ENCODE data around the gene SHISAL1. TPM values are rescaled to one million over a fixed set of nuclear protein-coding genes. Genes with fewer than 3 reads are reported as not detected.
"Not testable (repeated sequence)": the region's sequence is repeated elsewhere in the genome, so short reads cannot be mapped to it uniquely, and the experiment has no call there.

The SHISAL1 gene
- total RNA-seq, 1 experiment from 2014 or later: 0.29 TPM

- no peak for DNase-seq (ENCODE audit: low read depth)
Observed at GRCh38 chr22:44328762-44329161, 16.0 kb upstream of the SHISAL1 start.

GRCh38 chr22:44328326-44328725 is 15.6 kb upstream of the SHISAL1 start:
- no peak for DNase-seq (ENCODE audit: low read depth)

- DNase-seq (ENCODE audit: low read depth): no peak
Observed at GRCh38 chr22:44326491-44326885, 13.7 kb upstream of the SHISAL1 start.

- DNase-seq (ENCODE audit: low read depth): peak; percentile 32
Observed at GRCh38 chr22:44325718-44326490, 13.2 kb upstream of the SHISAL1 start.

- not testable (repeated sequence) for DNase-seq (ENCODE audit: low read depth)
Observed at GRCh38 chr22:44323140-44323790, 10.5 kb upstream of the SHISAL1 start.

- DNase-seq (ENCODE audit: low read depth): no peak
Observed at GRCh38 chr22:44319685-44320084, 6.9 kb upstream of the SHISAL1 start.

GRCh38 chr22:44318751-44319150 is 6.0 kb upstream of the SHISAL1 start:
- DNase-seq (ENCODE audit: low read depth): no peak

- no peak for DNase-seq (ENCODE audit: low read depth)
Observed at GRCh38 chr22:44317886-44318637, 5.3 kb upstream of the SHISAL1 start.

- DNase-seq (ENCODE audit: low read depth): no peak
Observed at GRCh38 chr22:44317123-44317444, 4.3 kb upstream of the SHISAL1 start.

GRCh38 chr22:44316393-44317122 is 3.8 kb upstream of the SHISAL1 start:
- DNase-seq (ENCODE audit: low read depth): no peak

GRCh38 chr22:44314425-44315067 is 1.8 kb upstream of the SHISAL1 start:
- no peak for DNase-seq (ENCODE audit: low read depth)

GRCh38 chr22:44313385-44314006 is 745 bp upstream of the SHISAL1 start:
- DNase-seq (ENCODE audit: low read depth): no peak

- DNase-seq (ENCODE audit: low read depth): peak; percentile 76
Observed at GRCh38 chr22:44311855-44312170, 938 bp downstream of the SHISAL1 start.

GRCh38 chr22:44311104-44311854 is 1.5 kb downstream of the SHISAL1 start:
- no peak for DNase-seq (ENCODE audit: low read depth)

- DNase-seq (ENCODE audit: low read depth): no peak
Observed at GRCh38 chr22:44309647-44310046, 3.1 kb downstream of the SHISAL1 start.

GRCh38 chr22:44309137-44309536 is 3.6 kb downstream of the SHISAL1 start:
- DNase-seq (ENCODE audit: low read depth): peak; percentile 95

GRCh38 chr22:44307509-44308169 is 5.1 kb downstream of the SHISAL1 start:
- no peak for DNase-seq (ENCODE audit: low read depth)

- DNase-seq (ENCODE audit: low read depth): no peak
Observed at GRCh38 chr22:44305888-44306287, 6.9 kb downstream of the SHISAL1 start.

- no peak for DNase-seq (ENCODE audit: low read depth)
Observed at GRCh38 chr22:44305455-44305854, 7.3 kb downstream of the SHISAL1 start.

GRCh38 chr22:44304911-44305310 is 7.8 kb downstream of the SHISAL1 start:
- DNase-seq (ENCODE audit: low read depth): no peak

All from LHCN-M2 (cell line).